Activated CD8-positive, alpha-beta memory T cell treated with anti-CD3 and anti-CD28 coated beads, Interleukin-2, amount 50 U/mL, for 1 hour (primary cell): ENCODE data around the gene RBMX.
"Not testable (repeated sequence)": the region's sequence is repeated elsewhere in the genome, so short reads cannot be mapped to it uniquely, and the experiment has no call there.

ENCODE experiments used
- DNase-seq: peaks from one replicate; pipeline ENCODE4 v3.0.0-alpha.2; 2020; ENCODE audit errors: extremely low read depth

Gene RBMX

DNA sequence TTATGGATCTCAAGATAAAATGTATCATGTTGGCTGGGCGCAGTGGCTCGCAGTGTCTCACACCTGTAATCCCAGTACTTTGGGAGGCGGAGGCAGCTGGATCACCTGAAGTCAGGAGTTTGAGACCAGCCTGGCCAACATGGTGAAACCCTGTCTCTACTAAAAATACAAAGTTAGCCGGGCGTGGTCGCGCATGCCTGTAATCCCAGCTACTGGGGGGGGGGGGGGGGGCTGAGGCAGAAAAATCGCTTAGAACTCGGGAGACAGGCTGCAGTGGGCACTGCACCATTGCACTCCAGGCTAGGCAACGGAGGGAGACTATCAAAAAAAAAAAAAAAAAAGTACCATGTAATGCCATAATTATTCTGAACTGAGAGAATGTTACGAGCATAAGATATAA, 2.1 kb downstream of the RBMX start:
- DNase-seq, result no peak

DNA sequence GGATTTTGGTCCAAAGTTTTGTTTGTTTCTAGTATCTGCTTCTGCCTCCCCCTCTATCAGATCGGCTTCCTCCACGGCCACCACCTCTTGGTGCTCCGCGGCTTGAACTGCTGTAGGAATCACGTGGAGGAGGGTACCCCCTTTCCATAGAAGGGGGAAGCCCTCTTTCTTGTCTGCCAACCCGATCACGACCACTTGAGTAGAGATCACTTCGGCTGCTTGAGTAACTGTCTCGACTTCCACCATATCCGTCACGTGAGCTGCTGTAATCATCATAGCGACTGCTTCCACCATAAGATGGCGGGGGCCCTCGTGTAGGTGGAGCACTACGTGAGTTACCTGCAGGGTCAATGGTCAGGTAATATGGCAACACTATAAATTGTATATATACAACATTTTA, 6.4 kb downstream of the RBMX start:
- DNase-seq, result not testable (repeated sequence)

DNA sequence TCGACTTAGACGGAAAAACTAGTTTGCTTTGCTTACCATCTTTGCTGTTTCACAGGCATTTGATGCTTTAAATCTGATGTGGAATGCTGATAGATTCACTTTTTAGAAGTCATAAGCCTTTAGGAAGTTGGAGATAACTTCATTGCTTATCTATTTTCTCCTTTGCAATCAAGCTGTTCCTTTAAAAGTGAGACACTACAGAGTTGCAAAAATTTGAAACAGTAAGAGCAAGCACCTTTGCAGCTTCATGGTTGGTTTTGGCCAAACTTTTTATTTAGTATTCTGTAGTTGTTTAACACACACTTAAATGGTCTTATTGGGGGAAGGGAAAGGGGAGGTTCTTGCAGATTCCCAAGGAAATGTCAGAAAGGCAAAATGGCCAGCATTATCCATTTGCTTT, 7.3 kb downstream of the RBMX start:
- DNase-seq, result not testable (repeated sequence)

DNA sequence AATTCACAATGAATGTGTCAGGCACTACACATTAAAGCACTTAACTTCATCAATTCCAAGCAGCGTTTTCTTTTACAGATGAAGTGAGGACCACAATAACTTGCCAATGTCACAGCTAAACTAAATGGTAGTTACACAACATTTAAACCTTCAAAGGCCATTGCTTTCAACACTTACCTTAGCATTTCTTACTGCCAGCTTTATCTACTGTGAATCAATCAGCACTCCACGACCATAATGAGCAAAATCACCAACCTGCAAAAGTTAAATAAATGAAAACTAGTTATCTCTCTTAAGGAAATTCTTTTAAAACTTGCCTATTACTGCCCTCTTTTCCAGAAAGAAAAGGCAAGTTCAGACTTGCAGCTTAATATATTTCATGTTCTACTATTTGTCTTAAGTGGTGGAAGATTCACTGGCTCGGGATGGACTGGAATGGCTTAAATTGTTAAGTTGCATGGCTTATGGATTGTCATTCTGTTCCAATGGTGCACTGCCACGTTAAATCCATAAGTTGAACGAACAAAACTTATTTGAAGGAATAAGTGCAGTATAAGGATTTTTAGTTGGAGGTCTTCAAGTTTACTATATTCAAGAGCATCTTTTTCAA, 8.3 kb downstream of the RBMX start:
- DNase-seq, result no peak

DNA sequence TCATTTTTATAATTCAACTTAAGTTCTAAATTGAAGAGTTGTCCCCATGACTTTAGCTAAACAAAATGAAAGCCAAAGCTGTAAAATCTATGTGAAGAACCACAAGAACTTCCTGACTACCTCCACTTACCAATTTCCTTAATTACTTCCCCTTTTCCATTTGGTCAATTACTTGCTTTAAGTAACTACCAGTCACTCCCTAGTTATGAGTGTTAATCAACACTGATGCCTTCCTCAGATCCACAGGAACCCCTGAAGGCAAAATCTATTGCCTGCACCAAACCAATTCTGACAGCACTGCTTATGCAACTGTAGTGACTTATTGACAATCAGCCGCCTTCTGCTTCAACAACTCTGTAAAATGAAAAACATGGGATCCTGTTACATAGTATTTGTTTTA, 10.5 kb downstream of the RBMX start:
- DNase-seq, result no peak

DNA sequence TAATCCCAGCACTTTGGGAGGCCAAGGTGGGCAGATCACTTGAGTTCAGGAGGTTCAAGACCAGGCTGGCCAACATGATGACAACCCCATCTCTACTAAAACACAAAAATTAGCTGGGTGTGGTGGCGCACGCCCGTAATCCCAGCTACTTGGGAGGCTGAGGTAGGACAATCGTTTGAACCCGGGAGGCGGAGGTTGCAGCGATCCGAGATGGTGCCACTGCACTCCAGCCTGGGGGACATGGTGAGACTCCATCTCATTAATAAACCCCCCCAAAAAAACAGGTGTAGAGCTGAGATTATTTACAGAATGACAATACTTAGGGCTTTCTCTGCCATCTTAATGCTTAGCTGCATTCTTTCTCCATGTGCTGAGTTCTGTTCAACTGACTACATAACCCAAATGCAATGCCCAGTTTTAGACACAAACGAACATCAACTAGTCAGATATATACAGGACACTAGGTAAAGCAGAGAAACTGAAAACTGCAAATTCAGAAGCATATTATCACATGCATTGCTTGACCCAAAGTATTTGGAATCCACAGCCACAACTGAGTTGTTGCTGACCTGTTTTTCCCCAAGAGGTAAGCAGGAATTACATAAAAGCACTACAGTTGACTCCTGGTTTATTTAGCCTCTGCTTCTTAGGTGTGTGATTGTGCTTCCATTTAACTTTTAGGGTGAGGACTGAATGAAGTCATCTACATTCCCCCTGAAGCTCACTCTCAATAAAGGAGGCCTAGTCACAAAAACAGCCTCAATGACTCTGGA, 12.1 kb downstream of the RBMX start:
- DNase-seq, result no peak

DNA sequence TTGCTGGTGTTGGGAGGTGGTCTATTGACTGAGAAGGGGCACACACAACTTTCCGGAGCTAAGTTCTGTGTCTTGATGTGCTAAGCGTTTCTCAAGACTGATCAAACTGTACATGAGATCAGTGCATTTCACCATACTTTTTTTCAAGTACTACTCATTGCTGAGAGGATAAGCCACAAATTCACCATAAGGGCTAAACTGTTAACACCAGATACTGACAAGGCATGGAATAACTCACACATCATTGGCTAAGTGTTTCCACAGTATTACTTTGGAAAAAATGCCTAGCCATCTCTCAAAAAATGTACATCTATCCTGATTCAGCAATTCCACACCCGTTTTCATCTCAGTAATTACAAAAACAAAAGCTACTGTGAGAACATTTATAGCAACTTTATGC, 13.0 kb downstream of the RBMX start:
- DNase-seq, result no peak

DNA sequence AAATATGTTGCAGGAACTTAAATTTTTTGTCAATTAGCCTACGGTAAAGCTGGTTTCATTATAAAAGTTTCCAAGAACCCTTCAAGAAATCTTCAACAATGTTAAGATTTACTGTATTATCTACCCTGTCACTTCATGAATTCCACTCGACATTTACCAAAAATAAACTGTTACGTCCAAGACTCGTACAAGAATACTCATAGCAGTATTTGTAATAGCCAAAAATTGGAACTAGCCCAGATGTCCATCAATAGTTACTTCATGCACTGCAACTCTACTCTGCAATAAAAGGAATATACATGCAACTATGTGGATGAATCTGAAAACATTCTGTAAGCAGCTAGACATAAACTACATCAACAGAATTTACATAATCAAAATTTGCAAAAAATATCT, 13.4 kb downstream of the RBMX start:
- no peak for DNase-seq

DNA sequence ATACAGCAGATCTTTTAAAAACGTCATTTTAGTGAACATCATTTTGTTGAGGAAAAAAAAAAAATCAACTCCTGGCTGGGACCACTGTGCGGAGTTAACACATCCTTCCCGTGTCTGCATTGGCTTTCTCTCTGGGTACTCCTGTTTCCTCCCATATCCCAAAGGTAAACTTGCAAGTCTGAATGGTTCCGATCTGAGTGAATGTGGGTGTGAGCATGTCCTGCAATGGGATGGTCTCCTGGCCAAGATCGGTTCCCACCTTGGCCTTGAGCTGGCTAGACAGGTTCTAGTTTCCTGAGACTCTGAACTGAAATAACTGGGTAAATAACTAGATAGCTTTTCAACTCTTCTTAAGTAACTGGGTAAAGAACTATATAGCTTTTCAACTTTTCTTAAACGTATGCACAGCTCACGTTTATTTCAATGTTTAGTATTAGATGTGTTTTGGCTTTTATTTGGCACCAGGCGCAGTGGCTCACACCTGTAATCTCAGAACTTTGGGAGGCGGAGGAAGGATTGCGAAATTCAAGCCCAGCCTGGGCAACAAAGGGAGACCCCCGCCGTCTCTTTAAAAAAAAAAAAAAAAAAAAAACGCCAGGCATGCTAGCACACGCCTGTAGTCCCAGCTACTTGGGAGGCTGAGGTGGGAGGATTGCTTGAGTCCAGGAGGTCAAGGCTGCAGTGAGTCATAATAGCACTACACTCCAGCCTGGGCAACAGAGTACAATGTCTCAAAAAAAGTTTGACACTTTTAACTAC, 14.0 kb downstream of the RBMX start:
- no peak for DNase-seq

DNA sequence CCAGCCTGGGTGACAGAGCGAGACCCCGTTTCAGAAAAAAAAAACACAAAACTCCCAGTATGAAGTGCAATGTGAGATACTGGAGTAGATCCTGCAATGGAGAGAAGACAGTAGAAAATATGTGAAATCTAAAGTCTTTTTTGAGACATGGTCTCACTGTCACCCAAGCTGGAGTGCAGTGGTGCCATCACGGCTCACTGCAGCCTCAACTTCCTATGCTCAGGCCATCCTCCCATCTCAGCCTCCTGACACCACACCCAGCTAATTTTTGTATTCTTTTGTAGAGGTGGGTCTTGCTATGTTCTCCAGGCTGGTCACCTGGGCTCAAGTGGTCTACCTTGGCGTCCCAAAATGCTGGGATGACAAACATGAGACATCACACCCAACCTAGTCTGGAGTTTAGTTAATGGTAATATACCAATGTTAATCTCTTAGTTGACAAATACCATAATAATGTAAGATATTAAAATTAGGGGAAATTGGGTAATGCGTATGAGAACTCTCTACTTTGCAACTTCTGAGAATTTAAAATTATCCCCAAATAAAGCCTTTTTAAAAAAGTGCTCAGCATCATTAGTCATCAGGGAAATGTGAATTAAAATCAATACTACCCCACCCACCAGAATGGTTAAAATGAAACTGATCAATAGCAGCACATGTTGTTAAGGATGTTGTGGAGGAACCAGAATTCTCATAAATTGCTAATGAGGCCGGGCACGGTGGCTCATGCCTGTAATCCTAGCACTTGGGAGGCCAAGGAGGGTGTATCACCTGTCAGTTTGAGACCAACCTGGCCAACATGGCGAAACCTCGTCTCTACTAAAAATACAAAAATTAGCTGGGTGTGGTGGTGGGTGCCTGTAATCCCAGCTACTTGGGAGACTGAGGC, 15.0 kb downstream of the RBMX start:
- no peak for DNase-seq

DNA sequence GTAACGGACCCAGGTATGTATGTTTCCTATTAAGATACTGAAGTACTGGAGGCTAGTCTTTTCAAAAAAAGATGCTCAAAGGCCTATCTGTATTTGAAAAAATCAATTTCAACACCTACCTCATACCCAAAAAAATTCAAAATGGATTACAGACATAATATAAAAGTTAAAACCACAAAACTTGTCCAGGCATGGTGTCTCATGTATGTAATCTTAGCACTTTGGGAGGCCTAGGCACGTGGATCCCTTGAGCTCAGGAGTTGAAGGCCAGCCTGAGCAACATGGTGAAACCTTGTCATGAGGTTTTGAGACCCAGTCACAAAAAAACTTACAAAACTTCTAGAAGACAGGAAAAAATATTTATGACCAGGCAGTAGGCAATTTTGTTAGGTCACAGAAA, 16.7 kb downstream of the RBMX start:
- no peak for DNase-seq

DNA sequence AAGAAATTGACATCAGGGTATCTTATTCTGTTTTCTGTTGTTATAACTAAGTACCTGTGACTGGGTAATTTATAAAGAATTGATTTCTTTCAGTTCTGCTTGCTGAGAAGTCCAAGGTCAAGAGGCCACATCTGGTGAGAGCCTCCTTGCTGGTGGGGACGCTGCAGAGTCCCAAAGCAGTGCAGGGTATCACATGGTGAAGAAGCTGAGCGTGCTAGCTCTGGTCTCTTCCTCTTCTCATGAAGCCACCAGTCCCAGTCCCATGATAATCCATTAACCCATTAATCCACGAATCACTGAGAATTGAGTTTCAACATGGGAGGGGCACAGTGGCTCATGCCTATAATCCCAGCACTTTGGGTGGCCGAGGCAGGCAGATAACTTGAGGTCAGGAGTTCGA, 18.0 kb downstream of the RBMX start:
- DNase-seq, result no peak

DNA sequence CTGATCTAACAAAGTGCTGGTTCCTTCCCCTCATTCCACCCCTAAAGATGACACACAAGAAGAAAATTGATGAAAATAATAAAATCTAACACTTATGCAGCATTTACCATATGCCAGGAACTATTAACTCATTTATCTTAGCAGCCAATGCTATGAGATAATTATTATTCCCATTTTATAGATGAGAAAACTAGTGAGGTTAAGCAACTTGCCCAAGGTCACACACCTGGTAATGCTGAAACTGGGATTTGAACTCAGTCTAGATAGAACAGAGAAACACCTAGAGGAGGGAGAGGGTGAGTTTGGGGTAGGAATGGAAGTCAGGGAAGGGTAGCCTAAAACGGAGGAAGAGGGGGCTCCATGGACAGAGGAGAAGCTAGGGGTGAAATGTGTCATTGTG, 18.6 kb downstream of the RBMX start:
- no peak for DNase-seq

DNA sequence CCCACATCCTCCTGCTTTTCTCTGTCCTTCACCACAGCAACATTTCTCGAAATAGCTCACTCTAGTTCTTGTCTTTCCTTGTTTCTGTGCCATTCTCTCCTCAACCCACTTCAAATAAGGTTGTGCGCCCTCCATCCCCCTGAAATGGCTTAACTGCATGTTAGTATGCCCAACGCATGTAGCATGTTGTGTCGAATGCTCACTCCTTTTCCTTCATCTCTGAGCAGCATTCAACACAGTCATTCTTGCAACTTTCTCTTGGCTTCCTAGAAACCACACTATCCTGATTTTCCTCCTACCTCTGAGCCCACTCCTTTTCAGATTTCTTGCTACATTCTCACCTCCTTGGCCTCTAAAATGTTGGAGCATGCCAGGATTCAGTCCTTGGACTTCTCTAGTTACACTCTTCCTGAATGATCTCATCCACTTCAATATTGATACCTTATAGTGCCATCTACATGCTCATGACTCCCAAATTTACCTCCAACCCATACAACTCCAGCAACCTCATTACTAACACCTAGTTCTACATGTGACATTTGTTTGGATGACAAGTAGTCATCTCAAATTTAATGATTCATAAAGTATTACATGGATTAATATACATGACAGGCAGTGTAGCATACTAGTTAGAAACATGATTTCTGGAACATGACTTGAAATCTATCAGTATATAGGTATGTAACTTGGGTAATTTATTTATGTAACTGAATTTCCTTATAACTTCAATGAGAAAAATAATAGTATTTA, 22.3 kb downstream of the RBMX start:
- DNase-seq, result no peak

DNA sequence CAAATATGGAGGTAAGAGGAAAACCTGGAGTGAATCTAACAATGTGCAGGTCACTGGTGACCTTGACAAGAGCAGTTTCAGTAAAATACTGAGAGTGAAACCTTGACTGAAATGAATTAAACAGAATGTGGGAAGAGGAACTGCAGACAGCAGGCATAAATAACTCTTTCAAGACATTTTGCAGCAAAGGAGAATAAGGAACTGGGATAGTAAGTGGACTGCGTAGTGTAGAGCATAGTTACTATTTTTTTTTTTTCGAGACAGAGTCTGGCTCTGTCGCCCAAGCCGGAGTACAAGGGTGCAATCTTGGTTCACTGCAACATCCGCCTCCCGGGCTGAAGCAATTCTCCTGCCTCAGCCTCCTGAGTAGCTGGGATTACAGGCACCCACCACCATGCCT, 24.0 kb downstream of the RBMX start:
- DNase-seq, result no peak

DNA sequence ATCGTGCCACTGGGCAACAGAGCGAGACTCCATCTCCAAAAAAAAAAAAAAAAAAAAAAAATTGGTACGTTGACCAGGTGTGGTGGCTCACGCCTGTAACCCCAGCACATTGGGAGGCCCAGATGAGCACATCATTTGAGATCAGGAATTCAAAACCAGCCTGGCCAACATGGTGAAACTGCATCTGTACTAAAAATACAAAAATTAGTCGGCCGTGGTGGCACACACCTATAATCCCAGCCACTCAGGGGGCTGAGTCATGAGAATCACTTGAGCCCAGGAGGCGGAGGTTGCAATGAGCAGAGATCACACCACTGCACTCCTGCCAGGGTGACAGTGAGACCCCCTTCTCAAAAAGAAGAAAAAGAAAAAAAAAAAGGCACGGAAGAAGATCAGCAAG, 24.5 kb downstream of the RBMX start:
- no peak for DNase-seq

DNA sequence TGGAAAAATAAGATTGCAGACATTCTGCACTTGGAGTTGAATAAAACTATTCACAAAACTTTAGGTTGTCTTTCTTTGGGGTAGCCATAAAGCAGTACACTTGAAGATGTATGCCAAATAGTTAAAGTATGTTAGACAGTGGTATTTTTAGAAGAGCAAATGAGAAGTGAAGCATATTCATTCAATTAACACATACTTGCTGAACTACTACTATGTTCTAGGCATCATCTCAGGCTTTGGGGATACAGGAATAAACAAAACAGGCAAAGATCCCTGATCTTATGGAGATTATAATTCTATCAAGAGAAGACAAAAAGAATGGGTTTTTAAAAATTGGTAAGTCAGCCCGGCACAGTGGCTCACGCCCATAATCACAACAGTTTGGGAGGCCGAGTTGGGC, 29.0 kb downstream of the RBMX start:
- DNase-seq, result no peak

DNA sequence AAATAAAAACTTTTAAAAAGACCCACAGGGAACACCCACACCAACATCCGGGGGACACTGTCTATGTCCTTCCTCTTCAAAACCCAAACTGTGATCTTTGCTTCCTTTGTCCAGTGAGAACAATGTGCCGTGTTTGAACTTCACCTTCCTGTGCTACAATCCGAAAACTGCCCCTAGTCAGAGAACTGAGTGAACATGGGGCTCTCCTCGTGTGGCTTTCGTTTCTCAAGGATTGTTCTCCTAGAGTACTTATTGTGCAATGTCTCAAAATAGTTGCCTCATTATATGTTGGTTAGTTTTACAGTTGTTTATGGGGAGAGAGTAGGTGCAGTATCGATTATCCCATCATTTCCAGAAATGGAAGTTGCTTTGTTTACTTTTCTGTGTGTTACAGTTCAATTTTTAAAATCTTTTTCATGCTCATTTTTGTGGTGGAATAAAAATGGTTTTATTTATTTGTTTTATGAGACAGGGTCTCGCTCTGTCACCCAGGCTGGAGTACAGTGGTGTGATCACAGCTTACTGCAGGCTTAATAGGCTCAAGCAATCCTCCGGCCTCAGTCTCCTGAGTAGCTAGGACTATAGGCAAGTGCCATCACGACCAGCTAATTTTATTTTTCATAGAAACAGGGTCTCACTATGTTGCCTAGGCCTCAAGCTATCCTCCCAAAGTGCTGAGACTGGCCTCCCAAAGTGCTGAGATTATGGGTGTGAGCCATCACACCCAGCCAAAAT, 29.9 kb downstream of the RBMX start:
- no peak for DNase-seq

DNA sequence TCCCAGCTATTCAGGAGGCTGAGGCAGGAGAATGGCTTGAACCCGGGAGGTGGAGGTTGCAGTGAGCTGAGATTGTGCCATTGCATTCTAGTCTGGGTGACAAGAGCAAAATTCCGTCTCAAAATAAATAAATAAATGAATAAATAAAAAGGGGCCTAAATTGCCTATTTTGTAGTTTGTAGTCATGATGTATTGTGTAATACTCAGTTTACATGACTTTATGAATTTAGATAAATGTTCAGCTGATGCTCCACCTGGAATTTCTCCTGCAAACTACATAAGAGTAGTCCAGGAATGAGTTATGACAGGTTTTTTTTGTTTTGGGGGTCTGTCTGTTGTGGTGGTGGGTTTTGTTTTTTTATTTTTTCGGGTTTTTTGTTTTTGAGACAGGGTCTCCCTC, 31.1 kb downstream of the RBMX start:
- DNase-seq, result no peak

DNA sequence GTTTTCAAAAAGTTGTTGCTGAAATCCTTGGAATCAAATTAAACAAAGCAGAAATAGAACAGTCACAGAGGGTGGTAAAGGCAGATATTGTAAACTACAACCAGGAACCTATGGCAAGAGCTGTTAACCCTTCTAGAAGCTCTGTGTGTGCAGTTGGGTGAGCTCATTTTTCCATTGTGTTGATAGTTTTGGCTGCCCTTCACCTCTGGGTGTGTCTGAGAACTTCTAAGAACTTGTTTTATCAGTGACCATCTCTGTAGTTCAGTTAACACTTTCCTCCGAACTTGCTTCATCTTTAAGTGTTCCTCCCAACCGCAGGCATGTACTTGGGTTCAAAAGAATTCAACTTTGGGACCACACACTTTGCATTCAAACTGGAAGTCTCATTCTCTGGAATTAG, 32.7 kb downstream of the RBMX start:
- DNase-seq, result no peak

DNA sequence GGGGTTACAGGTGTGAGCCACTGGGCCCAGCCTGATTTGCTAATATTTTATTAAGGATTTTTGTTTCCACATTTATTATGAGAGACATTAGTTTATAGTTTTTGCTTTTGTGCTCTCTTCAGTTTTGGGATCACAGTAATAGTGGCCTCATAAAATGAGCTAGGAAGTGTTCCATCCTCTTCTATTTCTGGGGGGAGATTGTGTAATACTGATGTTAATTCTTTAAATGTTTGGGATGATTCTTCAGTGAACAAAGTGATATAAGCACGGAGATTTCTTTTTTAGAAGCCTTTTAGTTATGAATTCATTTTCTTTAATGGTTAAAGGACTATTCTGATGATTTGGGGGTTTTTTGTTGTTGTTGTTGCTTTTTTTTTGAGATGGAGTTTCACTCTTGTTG, 41.3 kb downstream of the RBMX start:
- no peak for DNase-seq
